Upper lobe of right lung (tissue), 1 donor: ENCODE results near the gene CACNB3. TPM values are rescaled to one million over a fixed set of nuclear protein-coding genes. Genes with fewer than 3 reads are reported as not detected.

Experiments used
- ATAC-seq: fragments of 200-7000 bp; cut with Tn5 transposase; one replicate; pipeline ENCODE4 v1.9.1; 2020; ENCODE audit warnings: mild to moderate bottlenecking, moderate library complexity
- DNase-seq: peaks from one replicate; pipeline ENCODE4 v3.0.0-alpha.2; 2020
- H3K27ac ChIP-seq: fragments of 200-600 bp; one replicate; pipeline ENCODE4 v1.8.0; 2022
- H3K27me3 ChIP-seq: fragments of 200-600 bp; one replicate; pipeline ENCODE4 v1.8.0; 2022; ENCODE audit warnings: mild to moderate bottlenecking
- H3K36me3 ChIP-seq: fragments of 200-600 bp; one replicate; pipeline ENCODE4 v1.8.0; 2022
- H3K4me1 ChIP-seq: fragments of 200-600 bp; one replicate; pipeline ENCODE4 v1.8.0; 2022
- H3K4me3 ChIP-seq: fragments of 200-600 bp; one replicate; pipeline ENCODE4 v1.8.0; 2022; ENCODE audit warnings: mild to moderate bottlenecking
- H3K9me3 ChIP-seq: fragments of 200-600 bp; one replicate; pipeline ENCODE4 v1.8.0; 2022
- CTCF ChIP-seq: fragments of 200-600 bp; IDR thresholded peaks from one replicate; pipeline ENCODE4 v1.8.0; 2022; ENCODE audit warnings: antibody characterized with exemption
- intact Hi-C: fragments of 100-400 bp; cut with DNase I; formaldehyde crosslinking; loops from one replicate; pipeline ENCODE4 v1.11.0; 2022
- total RNA-seq: library from RNA; stranded (reverse); fragmentation: NEBNext Ultra II Directional; extraction: Animal tissue kit (Norgen Biotek cat#: 25700); gene quantifications from one replicate; pipeline ENCODE4 v1.2.1, GENCODE V29; 2021
- donor health status: DM: no; HTN: yes; CAD: no; lungs with severe emphysema.

CACNB3 gene
- total RNA-seq, 1 donor from 2014 or later: 24.4 TPM

DNA sequence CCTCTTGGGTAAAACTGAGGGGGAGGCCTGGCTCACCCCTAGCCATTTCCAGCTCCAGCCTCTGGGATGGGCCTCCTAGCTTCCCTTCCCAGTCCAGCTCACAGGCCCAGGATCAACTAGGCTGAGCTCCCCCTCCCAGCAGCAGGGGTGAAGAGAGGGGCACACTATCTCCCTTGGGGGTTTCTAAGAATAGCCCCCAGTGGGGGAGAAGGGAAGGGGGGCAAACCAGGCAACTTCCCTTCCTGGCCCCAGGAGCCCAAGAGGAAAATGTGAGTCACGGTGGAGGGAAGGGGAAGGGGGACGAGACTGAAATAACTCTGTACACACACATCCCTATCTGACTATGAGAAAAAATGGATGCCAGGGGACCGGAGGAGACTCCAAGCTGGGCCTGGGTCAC is 38.4 kb upstream of the CACNB3 start:
- Histone ChIP-seq H3K36me3 (peaks cover 14% of the 10 kb centered on the region), H3K4me3 (no peak overlapping the region), H3K9me3 (no peaks in the 10 kb centered on the region), H3K4me1 (peaks cover 18% of the 10 kb centered on the region), H3K27me3 (no peaks in the 10 kb centered on the region), H3K27ac (no peak overlapping the region)
- no peak for ATAC-seq
- intact Hi-C loops: no loop called here
- TF ChIP-seq CTCF: no peak
- no peak for DNase-seq

DNA sequence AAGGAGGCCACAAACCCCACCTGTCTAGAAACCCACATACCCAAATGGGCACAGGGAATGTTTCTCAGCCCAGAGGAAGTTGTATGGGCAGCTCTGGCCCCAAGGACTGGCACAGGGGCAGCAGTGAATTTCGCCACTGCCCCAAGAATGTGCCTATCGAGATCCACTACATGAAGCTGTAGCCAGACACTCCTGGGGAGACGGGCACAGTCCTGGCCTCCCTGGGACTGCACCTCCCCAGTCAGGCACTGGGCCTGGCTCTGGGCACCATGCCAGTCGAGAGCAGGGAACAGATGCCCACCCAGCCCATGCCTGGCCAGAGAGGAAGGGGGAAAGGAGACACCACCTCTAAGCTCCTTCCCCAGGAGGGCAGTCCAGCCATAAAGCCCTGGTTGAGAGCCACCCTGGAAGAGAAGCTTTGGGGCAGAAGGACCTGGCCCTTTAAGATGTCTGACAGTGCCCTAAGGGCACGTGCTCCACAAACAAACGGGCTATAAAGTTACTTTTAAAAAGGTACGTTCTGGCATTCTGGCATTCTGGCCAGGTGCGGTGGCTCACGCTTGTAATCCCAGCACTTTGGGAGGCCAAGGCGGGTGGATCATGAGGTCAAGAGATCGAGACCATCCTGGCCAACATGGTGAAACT is 37.8 kb upstream of the CACNB3 start:
- Histone ChIP-seq H3K4me3 (no peak overlapping the region), H3K27ac (peak overlapping the region; percentile 6), H3K9me3 (no peaks in the 10 kb centered on the region), H3K27me3 (no peaks in the 10 kb centered on the region), H3K36me3 (peaks cover 8% of the 10 kb centered on the region), H3K4me1 (peaks cover 18% of the 10 kb centered on the region)
- TF ChIP-seq CTCF: no peak
- ATAC-seq (no peak), DNase-seq (no peak)
- intact Hi-C loops: no loop called here

- no peak for DNase-seq
- H3K9me3 ChIP-seq: no peaks in the 10 kb centered on the region
- H3K27ac ChIP-seq: no peak overlapping the region
- intact Hi-C loops: no loop called here
- no peaks in the 10 kb centered on the region for H3K27me3 ChIP-seq
- TF ChIP-seq CTCF: no peak
- peaks cover 18% of the 10 kb centered on the region for H3K4me1 ChIP-seq
- no peak overlapping the region for H3K4me3 ChIP-seq
- no peaks in the 10 kb centered on the region for H3K36me3 ChIP-seq
- no peak for ATAC-seq
Measured at GRCh38 chr12:48781750-48782456, 36.4 kb upstream of the CACNB3 start.

- ATAC-seq (no peak), DNase-seq (no peak)
- no peak for TF ChIP-seq CTCF
- Histone ChIP-seq H3K36me3 (no peaks in the 10 kb centered on the region), H3K4me1 (peaks cover 21% of the 10 kb centered on the region), H3K9me3 (no peaks in the 10 kb centered on the region), H3K27ac (no peak overlapping the region), H3K27me3 (no peaks in the 10 kb centered on the region), H3K4me3 (no peak overlapping the region)
- intact Hi-C loops: no loop called here
Measured at GRCh38 chr12:48782457-48783395, 35.6 kb upstream of the CACNB3 start.

DNA sequence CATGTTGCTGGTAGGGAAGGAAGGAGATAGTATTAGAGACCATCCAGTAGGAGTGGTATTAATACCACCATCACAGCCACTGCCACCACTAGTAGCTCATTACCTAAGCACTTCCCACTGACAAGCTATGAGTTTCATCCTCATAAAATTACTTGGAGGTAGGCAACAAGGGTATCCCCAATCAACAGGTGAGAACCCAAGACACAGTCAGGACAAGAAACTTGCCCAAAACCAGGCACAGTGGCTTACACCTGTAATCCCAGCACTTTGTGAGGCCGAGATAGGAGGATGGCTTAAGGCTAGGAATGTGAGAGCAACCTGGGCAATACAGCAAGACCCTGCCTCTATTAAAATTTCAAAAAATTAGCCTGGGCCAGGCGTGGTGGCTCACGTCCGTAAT is 34.9 kb upstream of the CACNB3 start:
- H3K4me3 ChIP-seq: no peak overlapping the region
- no peaks in the 10 kb centered on the region for H3K27me3 ChIP-seq
- no peak for ATAC-seq
- H3K9me3 ChIP-seq: no peaks in the 10 kb centered on the region
- intact Hi-C loops: no loop called here
- no peak for DNase-seq
- H3K27ac ChIP-seq: no peak overlapping the region
- peaks cover 26% of the 10 kb centered on the region for H3K4me1 ChIP-seq
- TF ChIP-seq CTCF: no peak
- no peaks in the 10 kb centered on the region for H3K36me3 ChIP-seq
